Stomach smooth muscle (tissue), 2 donors: ENCODE results near the gene AQP1.

Experiments
- H3K27ac ChIP-seq: one replicate; pipeline ENCODE4 v1.7.0; 2013; ENCODE audit warnings: mild to moderate bottlenecking, low read length, inconsistent platforms
- H3K27me3 ChIP-seq, 2 donors: one replicate each; pipeline ENCODE4 v1.7.0; 2013; ENCODE audit warnings: low read length in 2 of 2; ENCODE audit not compliant: insufficient read depth in 2 of 2, control insufficient read depth in 1 of 2
- H3K36me3 ChIP-seq, 2 donors: one replicate each; pipeline ENCODE4 v1.7.0; 2013; ENCODE audit warnings: low read length in 2 of 2; ENCODE audit not compliant: control insufficient read depth in 2 of 2, insufficient read depth in 2 of 2
- H3K4me1 ChIP-seq: one replicate; pipeline ENCODE4 v1.7.0; 2013; ENCODE audit warnings: low read length; ENCODE audit not compliant: control insufficient read depth, insufficient read depth
- H3K4me3 ChIP-seq, 2 donors: one replicate each; pipeline ENCODE4 v1.7.0; 2013; ENCODE audit warnings: low read length in 2 of 2
- H3K9ac ChIP-seq, 2 donors: one replicate each; pipeline ENCODE4 v1.7.0; 2013; ENCODE audit warnings: low read length in 2 of 2, mild to moderate bottlenecking in 1 of 2
- H3K9me3 ChIP-seq, 2 donors: one replicate each; pipeline ENCODE4 v1.7.0; 2013; ENCODE audit warnings: low read length in 2 of 2; ENCODE audit not compliant: control insufficient read depth in 2 of 2
- donor health status: healthy.
- donor health status: Pancreatic carcinoma.

Gene AQP1

GRCh38 chr7:30898411-30898810, 13.2 kb upstream of the AQP1 start:
- no peaks in the 10 kb centered on the region for H3K9me3 ChIP-seq
- H3K36me3 ChIP-seq = no peaks in the 10 kb centered on the region
- no peaks in the 10 kb centered on the region for H3K27me3 ChIP-seq
- no peak overlapping the region for H3K9ac ChIP-seq
- H3K4me1 ChIP-seq = peaks cover 46% of the 10 kb centered on the region
- no peak overlapping the region for H3K27ac ChIP-seq
- H3K4me3 ChIP-seq = no peak overlapping the region

GRCh38 chr7:30899066-30899465, 12.6 kb upstream of the AQP1 start:
- H3K9me3 ChIP-seq = no peaks in the 10 kb centered on the region
- no peak overlapping the region for H3K4me3 ChIP-seq
- peaks cover 39% of the 10 kb centered on the region for H3K4me1 ChIP-seq
- no peaks in the 10 kb centered on the region for H3K27me3 ChIP-seq
- no peak overlapping the region for H3K27ac ChIP-seq
- no peaks in the 10 kb centered on the region for H3K36me3 ChIP-seq
- H3K9ac ChIP-seq = no peak overlapping the region

- Histone ChIP-seq H3K4me3 (no peak overlapping the region), H3K36me3 (peaks cover 0 to 2% of the 10 kb centered on the region in 2 donors), H3K27ac (no peak overlapping the region), H3K9ac (no peak overlapping the region), H3K27me3 (no peaks in the 10 kb centered on the region), H3K9me3 (no peaks in the 10 kb centered on the region), H3K4me1 (peaks cover 35% of the 10 kb centered on the region)
Observed at GRCh38 chr7:30899630-30900029, 12.0 kb upstream of the AQP1 start.

- no peak overlapping the region for H3K27ac ChIP-seq
- no peaks in the 10 kb centered on the region for H3K9me3 ChIP-seq
- no peak overlapping the region for H3K9ac ChIP-seq
- H3K4me3 ChIP-seq = no peak overlapping the region
- H3K27me3 ChIP-seq = no peaks in the 10 kb centered on the region
- peaks cover 0 to 2% of the 10 kb centered on the region in 2 donors for H3K36me3 ChIP-seq
- peaks cover 39% of the 10 kb centered on the region for H3K4me1 ChIP-seq
Observed at GRCh38 chr7:30900053-30900452, 11.6 kb upstream of the AQP1 start.

- Histone ChIP-seq H3K27me3 (no peaks in the 10 kb centered on the region), H3K9me3 (no peaks in the 10 kb centered on the region), H3K9ac (no peak overlapping the region), H3K27ac (no peak overlapping the region), H3K4me3 (no peak overlapping the region), H3K4me1 (peaks cover 46% of the 10 kb centered on the region), H3K36me3 (peaks cover 0 to 2% of the 10 kb centered on the region in 2 donors)
Observed at GRCh38 chr7:30900803-30901362, 10.8 kb upstream of the AQP1 start.

- Histone ChIP-seq H3K36me3 (peaks cover 0 to 2% of the 10 kb centered on the region in 2 donors), H3K9me3 (no peaks in the 10 kb centered on the region), H3K27me3 (no peaks in the 10 kb centered on the region), H3K4me1 (peaks cover 49% of the 10 kb centered on the region), H3K27ac (no peak overlapping the region), H3K4me3 (no peak overlapping the region), H3K9ac (no peak overlapping the region)
Observed at GRCh38 chr7:30901856-30902255, 9.8 kb upstream of the AQP1 start.

- no peaks in the 10 kb centered on the region for H3K27me3 ChIP-seq
- H3K4me3 ChIP-seq = no peak overlapping the region
- no peak overlapping the region for H3K27ac ChIP-seq
- peaks cover 0 to 2% of the 10 kb centered on the region in 2 donors for H3K36me3 ChIP-seq
- H3K9me3 ChIP-seq = no peaks in the 10 kb centered on the region
- no peak overlapping the region for H3K9ac ChIP-seq
- H3K4me1 ChIP-seq = peaks cover 45% of the 10 kb centered on the region
Observed at GRCh38 chr7:30902466-30902865, 9.2 kb upstream of the AQP1 start.

GRCh38 chr7:30903146-30903545, 8.5 kb upstream of the AQP1 start:
- H3K36me3 ChIP-seq = peaks cover 0 to 2% of the 10 kb centered on the region in 2 donors
- peaks cover 50% of the 10 kb centered on the region for H3K4me1 ChIP-seq
- H3K9ac ChIP-seq = no peak overlapping the region
- no peaks in the 10 kb centered on the region for H3K27me3 ChIP-seq
- H3K27ac ChIP-seq = no peak overlapping the region
- no peaks in the 10 kb centered on the region for H3K9me3 ChIP-seq
- no peak overlapping the region for H3K4me3 ChIP-seq

GRCh38 chr7:30904561-30904960, 7.1 kb upstream of the AQP1 start:
- Histone ChIP-seq H3K9me3 (no peaks in the 10 kb centered on the region), H3K27me3 (no peaks in the 10 kb centered on the region), H3K4me1 (peaks cover 57% of the 10 kb centered on the region), H3K36me3 (peaks cover 0 to 2% of the 10 kb centered on the region in 2 donors), H3K9ac (no peak overlapping the region), H3K4me3 (no peak overlapping the region), H3K27ac (no peak overlapping the region)

- Histone ChIP-seq H3K36me3 (peaks cover 0 to 2% of the 10 kb centered on the region in 2 donors), H3K27me3 (no peaks in the 10 kb centered on the region), H3K9me3 (no peaks in the 10 kb centered on the region), H3K9ac (no peak overlapping the region), H3K4me1 (peaks cover 57% of the 10 kb centered on the region), H3K4me3 (no peak overlapping the region), H3K27ac (peak overlapping the region; percentile 24)
Observed at GRCh38 chr7:30905078-30906012, 6.3 kb upstream of the AQP1 start.

- H3K36me3 ChIP-seq = peaks cover 0 to 2% of the 10 kb centered on the region in 2 donors
Observed at GRCh38 chr7:30906014-30906413, 5.6 kb upstream of the AQP1 start.

More at GRCh38 chr7:30906014-30906413, 5.6 kb upstream of the AQP1 start:
- Histone ChIP-seq H3K27me3 (no peaks in the 10 kb centered on the region), H3K4me3 (no peak overlapping the region), H3K4me1 (peaks cover 57% of the 10 kb centered on the region), H3K9me3 (no peaks in the 10 kb centered on the region), H3K9ac (no peak overlapping the region), H3K27ac (peak overlapping the region; percentile 24)
